ENCODE measurements around the gene NR2C2AP. TPM values are rescaled to one million over a fixed set of nuclear protein-coding genes. Genes with fewer than 3 reads are reported as not detected.
A peak's percentile ranks its signal among the peaks of the same experiment; 100 is the strongest.

NR2C2AP gene
- total and polyA plus RNA-seq, 8 donors, result 0.45 to 28.9 (median 16.5) TPM; not detected in 2

DNA sequence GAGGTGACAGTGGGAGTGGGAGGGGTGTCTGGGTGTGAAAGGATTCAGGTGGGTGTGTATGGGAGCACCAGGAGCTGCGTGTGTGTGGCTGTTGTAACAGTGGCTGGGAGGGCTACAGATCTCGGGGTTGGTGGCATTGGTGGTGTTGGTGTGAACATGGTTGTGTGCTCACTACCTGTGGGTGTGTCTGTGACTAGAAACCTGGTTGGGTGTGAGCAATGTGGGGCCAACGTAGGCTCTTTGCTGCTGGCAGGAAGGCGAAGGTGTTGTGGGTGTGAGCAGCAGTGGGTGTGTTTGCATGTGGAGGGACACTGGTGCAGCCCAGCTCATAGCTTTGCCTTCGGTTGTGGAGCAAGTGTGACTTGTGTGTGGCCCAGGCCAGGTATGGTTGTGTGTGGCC lies 3.7 kb upstream of the NR2C2AP start:
- H3K9me3 ChIP-seq, result no peaks in the 10 kb centered on the region
- peaks cover 0 to 2% (median under 1%) of the 10 kb centered on the region in 4 donors for H3K36me3 ChIP-seq
- H3K4me1 ChIP-seq, result peaks cover 7 to 19% (median 14%) of the 10 kb centered on the region in 4 donors
- H3K27me3 ChIP-seq, result peaks cover 8 to 61% (median 14%) of the 10 kb centered on the region in 3 donors
- no peak for DNase-seq
- no peak overlapping the region for H3K27ac ChIP-seq
- WGBS, 5 donors, result 44 to 53% (median 53%) methylated on average over 5 of the region's 5 CpGs
- intact Hi-C loops (cut with DNase I; ENCODE audit: low total_unique reads), result no loop called here
- H3K4me3 ChIP-seq, result no peak overlapping the region
- TF ChIP-seq, protein P1, sequence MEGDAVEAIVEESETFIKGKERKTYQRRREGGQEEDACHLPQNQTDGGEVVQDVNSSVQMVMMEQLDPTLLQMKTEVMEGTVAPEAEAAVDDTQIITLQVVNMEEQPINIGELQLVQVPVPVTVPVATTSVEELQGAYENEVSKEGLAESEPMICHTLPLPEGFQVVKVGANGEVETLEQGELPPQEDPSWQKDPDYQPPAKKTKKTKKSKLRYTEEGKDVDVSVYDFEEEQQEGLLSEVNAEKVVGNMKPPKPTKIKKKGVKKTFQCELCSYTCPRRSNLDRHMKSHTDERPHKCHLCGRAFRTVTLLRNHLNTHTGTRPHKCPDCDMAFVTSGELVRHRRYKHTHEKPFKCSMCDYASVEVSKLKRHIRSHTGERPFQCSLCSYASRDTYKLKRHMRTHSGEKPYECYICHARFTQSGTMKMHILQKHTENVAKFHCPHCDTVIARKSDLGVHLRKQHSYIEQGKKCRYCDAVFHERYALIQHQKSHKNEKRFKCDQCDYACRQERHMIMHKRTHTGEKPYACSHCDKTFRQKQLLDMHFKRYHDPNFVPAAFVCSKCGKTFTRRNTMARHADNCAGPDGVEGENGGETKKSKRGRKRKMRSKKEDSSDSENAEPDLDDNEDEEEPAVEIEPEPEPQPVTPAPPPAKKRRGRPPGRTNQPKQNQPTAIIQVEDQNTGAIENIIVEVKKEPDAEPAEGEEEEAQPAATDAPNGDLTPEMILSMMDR (IDR thresholded peaks at IDR 0.05), result no peak
- TF ChIP-seq POLR2A (IDR thresholded peaks at IDR 0.05), result no peak
- TF ChIP-seq EP300 (IDR thresholded peaks at IDR 0.05), result no peak
- TF ChIP-seq POLR2AphosphoS5 (IDR thresholded peaks at IDR 0.05), result no peak

DNA sequence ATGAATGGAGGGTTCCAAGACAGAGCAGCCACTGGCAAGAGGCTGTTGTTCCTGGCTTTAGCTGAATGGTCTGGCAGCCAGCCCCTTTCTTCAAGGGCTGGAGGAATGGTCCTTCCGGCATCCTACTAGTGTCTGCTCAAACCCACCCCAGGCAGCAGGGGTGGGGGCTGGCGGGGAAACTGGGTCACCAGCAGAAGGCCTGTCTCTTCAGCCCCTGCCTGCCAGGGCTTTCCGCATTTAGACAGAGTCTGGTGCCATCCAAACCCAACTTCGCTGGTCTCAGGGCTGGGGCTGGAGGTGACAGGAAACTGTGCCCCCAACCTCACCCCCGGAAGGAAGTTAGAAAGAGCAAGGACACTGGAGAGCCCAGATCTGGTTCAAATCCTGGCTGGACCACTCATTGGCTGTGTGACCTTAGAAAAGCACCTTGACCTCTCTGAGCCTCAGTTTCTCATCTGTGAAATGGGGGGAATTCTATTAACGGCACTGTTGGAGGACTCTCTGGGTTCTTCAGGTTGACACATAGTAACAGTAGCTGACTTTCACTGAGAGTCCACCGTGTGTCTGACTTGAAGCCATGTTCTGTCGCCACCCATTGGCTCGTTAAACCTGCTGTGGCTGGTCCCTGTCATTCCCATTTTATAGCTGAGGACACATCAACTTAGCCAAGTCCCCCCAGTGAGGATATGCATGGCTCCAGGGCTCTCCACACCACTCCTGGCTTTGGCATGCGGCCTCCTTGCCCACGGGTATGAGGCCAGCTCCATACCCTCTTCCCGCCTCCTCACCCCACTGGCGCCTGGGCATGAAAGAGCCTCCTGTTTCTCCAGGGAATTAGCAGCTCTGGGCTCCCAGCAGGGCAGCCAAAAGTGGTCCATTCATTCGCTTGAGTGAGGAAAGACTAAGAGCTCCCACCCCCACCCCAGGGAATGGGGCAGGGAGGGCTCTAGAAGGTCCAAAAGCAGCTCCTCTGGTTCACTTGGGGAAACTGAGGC lies 2.5 kb upstream of the NR2C2AP start:
- whole genome bisulfite sequencing, 5 donors, result 46 to 56% (median 49%) methylated on average over 13 to 14 of the region's 14 CpGs

DNA sequence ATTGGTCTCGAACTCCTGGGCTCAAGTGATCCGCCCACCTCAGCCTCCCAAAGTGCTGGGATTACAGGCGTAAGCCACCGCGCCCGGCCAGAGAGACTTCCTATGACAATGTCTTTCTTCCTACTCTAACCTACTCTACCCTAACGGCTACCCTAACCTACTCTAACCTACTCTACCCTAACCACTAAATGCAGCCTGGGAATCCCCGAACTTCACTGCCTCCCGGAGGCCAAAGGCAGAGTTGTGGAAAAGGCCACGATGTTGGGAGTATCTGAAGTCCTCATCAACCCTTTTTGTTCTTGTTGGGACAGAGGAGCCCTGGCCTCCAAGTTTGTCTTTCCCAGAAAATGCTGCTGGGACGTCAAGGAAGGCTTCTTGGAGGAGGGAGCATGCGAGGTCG lies 967 bp upstream of the NR2C2AP start:
- no peak for DNase-seq
- intact Hi-C loops (cut with DNase I; ENCODE audit: low total_unique reads), result no loop called here
- TF ChIP-seq POLR2AphosphoS5 (IDR thresholded peaks at IDR 0.05) (no peak), EP300 (IDR thresholded peaks at IDR 0.05) (no peak), POLR2A (IDR thresholded peaks at IDR 0.05) (no peak)
- TF ChIP-seq, protein P1 (IDR thresholded peaks at IDR 0.05), result no peak
- Histone ChIP-seq H3K4me3 (no peak overlapping the region), H3K36me3 (peaks cover under 1 to 27% (median 25%) of the 10 kb centered on the region in 4 donors), H3K9me3 (no peaks in the 10 kb centered on the region), H3K27me3 (peaks cover 0 to 33% (median 0%) of the 10 kb centered on the region in 3 donors), H3K27ac (no peak overlapping the region), H3K4me1 (peaks cover 7 to 24% (median 18%) of the 10 kb centered on the region in 4 donors)
- WGBS, 5 donors, result 67 to 73% (median 72%) methylated on average over 13 of the region's 13 CpGs

More for the DNA sequence above, 2.5 kb upstream of the NR2C2AP start:
- Histone ChIP-seq H3K4me3 (no peak overlapping the region), H3K9me3 (no peaks in the 10 kb centered on the region), H3K36me3 (peaks cover 0 to 14% (median 12%) of the 10 kb centered on the region in 4 donors), H3K4me1 (peaks cover 7 to 24% (median 18%) of the 10 kb centered on the region in 4 donors), H3K27ac (no peak overlapping the region), H3K27me3 (peaks cover 0 to 49% (median 2%) of the 10 kb centered on the region in 3 donors)
- intact Hi-C loops (cut with DNase I; ENCODE audit: low total_unique reads), result no loop called here
- peak in 1 of 2 donors; percentile 38 for DNase-seq
- TF ChIP-seq EP300 (IDR thresholded peaks at IDR 0.05), result no peak
- TF ChIP-seq, protein P1 (IDR thresholded peaks at IDR 0.05), result no peak
- no peak for TF ChIP-seq POLR2AphosphoS5 (IDR thresholded peaks at IDR 0.05)
- no peak for TF ChIP-seq POLR2A (IDR thresholded peaks at IDR 0.05)

DNA sequence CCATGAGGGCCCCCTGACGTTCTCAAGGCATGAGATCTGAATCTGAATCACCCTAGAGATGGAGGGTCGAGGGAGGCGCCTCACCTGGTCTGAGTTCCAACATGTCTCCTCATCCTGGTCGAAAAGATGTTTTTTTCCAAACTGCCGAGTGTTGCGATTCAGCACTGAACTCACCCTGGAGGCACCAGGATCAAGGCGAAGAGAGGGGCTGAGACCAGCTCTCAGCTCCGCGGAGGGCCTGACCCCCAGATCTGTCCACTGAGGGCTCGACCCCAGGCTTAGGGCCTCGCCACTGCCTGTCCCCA lies 555 bp downstream of the NR2C2AP start:
- Histone ChIP-seq H3K27ac (peak overlapping the region; percentile 73 to 88 (median 82)), H3K9me3 (no peaks in the 10 kb centered on the region), H3K36me3 (peaks cover 10 to 42% (median 41%) of the 10 kb centered on the region in 4 donors), H3K27me3 (peaks cover 0 to 19% (median 0%) of the 10 kb centered on the region in 3 donors), H3K4me1 (peaks cover 7 to 24% (median 18%) of the 10 kb centered on the region in 4 donors), H3K4me3 (peak overlapping the region; percentile 62 to 74 (median 68))
- intact Hi-C loops (cut with DNase I; ENCODE audit: low total_unique reads), result no loop called here
- DNase-seq, result no peak
- no peak for TF ChIP-seq POLR2AphosphoS5 (IDR thresholded peaks at IDR 0.05)
- TF ChIP-seq, protein P1 (IDR thresholded peaks at IDR 0.05), result no peak
- TF ChIP-seq POLR2A (IDR thresholded peaks at IDR 0.05), result no peak
- no peak for TF ChIP-seq EP300 (IDR thresholded peaks at IDR 0.05)
- WGBS, 5 donors, result 1 to 9% (median 7%) methylated on average over 10 to 11 of the region's 11 CpGs

Data from stomach (tissue), 9 donors.